ENCODE measurements around the gene IGLL1. TPM values are rescaled to one million over a fixed set of nuclear protein-coding genes. Genes with fewer than 3 reads are reported as not detected.
"Not testable (repeated sequence)": the region's sequence is repeated elsewhere in the genome, so short reads cannot be mapped to it uniquely, and the experiment has no call there.

The IGLL1 gene
- total RNA-seq, 1 donor, result not detected

- no peaks in the 10 kb centered on the region for H3K79me2 ChIP-seq (ENCODE audit: insufficient read depth, low read length)
- no peaks in the 10 kb centered on the region for H3K9me3 ChIP-seq (ENCODE audit: low read depth, low read length)
- TF ChIP-seq CTCF (IDR thresholded peaks at IDR 0.05; ENCODE audit: extremely low read depth, low read depth, low read length), result no peak
- no peaks in the 10 kb centered on the region for H3K4me1 ChIP-seq (ENCODE audit: insufficient read depth, low read length)
- H3K4me2 ChIP-seq (ENCODE audit: insufficient read depth, low read length), result no peak overlapping the region
- H3K4me3 ChIP-seq (ENCODE audit: insufficient read depth, low read length), result no peak overlapping the region
- H3K36me3 ChIP-seq (ENCODE audit: insufficient read depth, low read length), result no peaks in the 10 kb centered on the region
- peaks cover 21% of the 10 kb centered on the region for H3K27me3 ChIP-seq (ENCODE audit: insufficient read depth, low read length)
- no peak overlapping the region for H3K27ac ChIP-seq (ENCODE audit: low read depth, low read length)
- no peaks in the 10 kb centered on the region for H4K20me1 ChIP-seq (ENCODE audit: insufficient read depth, low read length)
- H2AFZ ChIP-seq (ENCODE audit: low read length), result no peak overlapping the region
- peak; percentile 81 for DNase-seq (ENCODE audit: insufficient read length, low spot score, missing footprints)
Measured at GRCh38 chr22:23564276-23564675, 15.8 kb downstream of the IGLL1 start.

GRCh38 chr22:23563111-23563510 lies 17.0 kb downstream of the IGLL1 start:
- Histone ChIP-seq H2AFZ (ENCODE audit: low read length) (no peak overlapping the region), H3K9me3 (ENCODE audit: low read depth, low read length) (no peaks in the 10 kb centered on the region), H3K36me3 (ENCODE audit: insufficient read depth, low read length) (no peaks in the 10 kb centered on the region), H3K4me2 (ENCODE audit: insufficient read depth, low read length) (no peak overlapping the region), H3K4me1 (ENCODE audit: insufficient read depth, low read length) (no peaks in the 10 kb centered on the region), H3K4me3 (ENCODE audit: insufficient read depth, low read length) (no peak overlapping the region), H3K79me2 (ENCODE audit: insufficient read depth, low read length) (no peaks in the 10 kb centered on the region), H3K27me3 (ENCODE audit: insufficient read depth, low read length) (peaks cover 21% of the 10 kb centered on the region), H3K27ac (ENCODE audit: low read depth, low read length) (no peak overlapping the region), H4K20me1 (ENCODE audit: insufficient read depth, low read length) (no peaks in the 10 kb centered on the region)
- no peak for TF ChIP-seq CTCF (IDR thresholded peaks at IDR 0.05; ENCODE audit: extremely low read depth, low read depth, low read length)
- DNase-seq (ENCODE audit: insufficient read length, low spot score, missing footprints), result peak; percentile 87

- H3K27ac ChIP-seq (ENCODE audit: low read depth, low read length), result no peak overlapping the region
- H3K4me1 ChIP-seq (ENCODE audit: insufficient read depth, low read length), result no peaks in the 10 kb centered on the region
- no peaks in the 10 kb centered on the region for H3K36me3 ChIP-seq (ENCODE audit: insufficient read depth, low read length)
- H3K4me2 ChIP-seq (ENCODE audit: insufficient read depth, low read length), result no peak overlapping the region
- DNase-seq (ENCODE audit: insufficient read length, low spot score, missing footprints), result no peak
- no peak overlapping the region for H3K4me3 ChIP-seq (ENCODE audit: insufficient read depth, low read length)
- no peaks in the 10 kb centered on the region for H3K79me2 ChIP-seq (ENCODE audit: insufficient read depth, low read length)
- TF ChIP-seq CTCF (IDR thresholded peaks at IDR 0.05; ENCODE audit: extremely low read depth, low read depth, low read length), result no peak
- no peaks in the 10 kb centered on the region for H3K9me3 ChIP-seq (ENCODE audit: low read depth, low read length)
- H2AFZ ChIP-seq (ENCODE audit: low read length), result no peak overlapping the region
- H3K27me3 ChIP-seq (ENCODE audit: insufficient read depth, low read length), result peaks cover 19% of the 10 kb centered on the region
- H4K20me1 ChIP-seq (ENCODE audit: insufficient read depth, low read length), result no peaks in the 10 kb centered on the region
Measured at GRCh38 chr22:23562186-23562585, 17.9 kb downstream of the IGLL1 start.

- peak; percentile 21 for DNase-seq (ENCODE audit: insufficient read length, low spot score, missing footprints)
- H3K9me3 ChIP-seq (ENCODE audit: low read depth, low read length), result not testable (repeated sequence)
Measured at GRCh38 chr22:23561025-23561510, 19.0 kb downstream of the IGLL1 start.

GRCh38 chr22:23560215-23560614 lies 19.9 kb downstream of the IGLL1 start:
- H4K20me1 ChIP-seq (ENCODE audit: insufficient read depth, low read length); H3K4me1 ChIP-seq (ENCODE audit: insufficient read depth, low read length); H3K9me3 ChIP-seq (ENCODE audit: low read depth, low read length); H3K27ac ChIP-seq (ENCODE audit: low read depth, low read length); H3K4me3 ChIP-seq (ENCODE audit: insufficient read depth, low read length); H3K27me3 ChIP-seq (ENCODE audit: insufficient read depth, low read length); H3K4me2 ChIP-seq (ENCODE audit: insufficient read depth, low read length); H3K79me2 ChIP-seq (ENCODE audit: insufficient read depth, low read length); H3K36me3 ChIP-seq (ENCODE audit: insufficient read depth, low read length); H2AFZ ChIP-seq (ENCODE audit: low read length); DNase-seq (ENCODE audit: insufficient read length, low spot score, missing footprints): not testable (repeated sequence)

More at GRCh38 chr22:23561025-23561510, 19.0 kb downstream of the IGLL1 start:
- not testable (repeated sequence) for H2AFZ ChIP-seq (ENCODE audit: low read length); H3K36me3 ChIP-seq (ENCODE audit: insufficient read depth, low read length); H3K4me2 ChIP-seq (ENCODE audit: insufficient read depth, low read length); H3K27ac ChIP-seq (ENCODE audit: low read depth, low read length); H4K20me1 ChIP-seq (ENCODE audit: insufficient read depth, low read length); H3K4me1 ChIP-seq (ENCODE audit: insufficient read depth, low read length); H3K4me3 ChIP-seq (ENCODE audit: insufficient read depth, low read length); H3K79me2 ChIP-seq (ENCODE audit: insufficient read depth, low read length)
- H3K27me3 ChIP-seq (ENCODE audit: insufficient read depth, low read length), result peaks cover 12% of the 10 kb centered on the region
